ENCODE results near the gene AOPEP.

AOPEP gene

DNA sequence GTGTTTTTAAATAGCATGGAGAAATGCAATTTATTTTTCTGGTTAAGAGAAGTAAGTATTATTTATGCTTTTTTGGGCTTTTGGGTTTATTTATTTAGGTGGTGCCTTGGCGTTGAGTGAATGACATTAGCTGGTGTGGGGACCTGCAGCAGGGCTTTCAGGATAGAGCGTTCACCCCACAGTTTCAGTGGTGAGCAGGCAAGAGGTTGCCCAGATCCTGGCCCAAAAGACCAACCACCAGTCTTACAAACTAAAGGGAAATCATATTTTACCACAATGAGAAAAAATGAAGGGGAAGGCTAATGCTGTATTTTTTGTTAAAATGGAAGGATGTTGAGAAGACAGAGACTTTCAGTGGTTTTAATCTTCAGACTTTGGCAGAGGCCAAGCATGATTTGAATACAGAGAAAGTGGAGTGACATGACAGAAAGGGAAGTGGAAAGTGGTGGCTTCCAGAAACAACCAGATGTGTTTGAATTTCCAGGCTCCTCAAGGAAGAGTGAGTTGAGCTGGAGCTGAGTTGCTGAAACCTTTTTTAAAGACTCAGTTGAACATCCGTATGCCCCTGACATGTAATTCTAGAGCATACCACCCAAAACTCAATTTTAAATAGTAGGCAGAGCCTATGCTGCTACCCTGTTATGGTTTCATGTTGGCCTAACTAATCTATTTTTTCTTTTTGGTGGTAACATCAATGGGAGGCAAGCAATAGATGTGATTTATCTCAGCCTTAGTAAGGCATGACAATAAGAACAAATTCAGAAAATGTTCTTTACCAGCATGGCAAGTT lies 94.8 kb downstream of the AOPEP start:
- TF ChIP-seq, protein P1, sequence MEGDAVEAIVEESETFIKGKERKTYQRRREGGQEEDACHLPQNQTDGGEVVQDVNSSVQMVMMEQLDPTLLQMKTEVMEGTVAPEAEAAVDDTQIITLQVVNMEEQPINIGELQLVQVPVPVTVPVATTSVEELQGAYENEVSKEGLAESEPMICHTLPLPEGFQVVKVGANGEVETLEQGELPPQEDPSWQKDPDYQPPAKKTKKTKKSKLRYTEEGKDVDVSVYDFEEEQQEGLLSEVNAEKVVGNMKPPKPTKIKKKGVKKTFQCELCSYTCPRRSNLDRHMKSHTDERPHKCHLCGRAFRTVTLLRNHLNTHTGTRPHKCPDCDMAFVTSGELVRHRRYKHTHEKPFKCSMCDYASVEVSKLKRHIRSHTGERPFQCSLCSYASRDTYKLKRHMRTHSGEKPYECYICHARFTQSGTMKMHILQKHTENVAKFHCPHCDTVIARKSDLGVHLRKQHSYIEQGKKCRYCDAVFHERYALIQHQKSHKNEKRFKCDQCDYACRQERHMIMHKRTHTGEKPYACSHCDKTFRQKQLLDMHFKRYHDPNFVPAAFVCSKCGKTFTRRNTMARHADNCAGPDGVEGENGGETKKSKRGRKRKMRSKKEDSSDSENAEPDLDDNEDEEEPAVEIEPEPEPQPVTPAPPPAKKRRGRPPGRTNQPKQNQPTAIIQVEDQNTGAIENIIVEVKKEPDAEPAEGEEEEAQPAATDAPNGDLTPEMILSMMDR (IDR thresholded peaks at IDR 0.05; ENCODE audit: low read depth, low read length), result no peak
- H3K4me3 ChIP-seq (ENCODE audit: low read depth, low read length), result no peak overlapping the region

DNA sequence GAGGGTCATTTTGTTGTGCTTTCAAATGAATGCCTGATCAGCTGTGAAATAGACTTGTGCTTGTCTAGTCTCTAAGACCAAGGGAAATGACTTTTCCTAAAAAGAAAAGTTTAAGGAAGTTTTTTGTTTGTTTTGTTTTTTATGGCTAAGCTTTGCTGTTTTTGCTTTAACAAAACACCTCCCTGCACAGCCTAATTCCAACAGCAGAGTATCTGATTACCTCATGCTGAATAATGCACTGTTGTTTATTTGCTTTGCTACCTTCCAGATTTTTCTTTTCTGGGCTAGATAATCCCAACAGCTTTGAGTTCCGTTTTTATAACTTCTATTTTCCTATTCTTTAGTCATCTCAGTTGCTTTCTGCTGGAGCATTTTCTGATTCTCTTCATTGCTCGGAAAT lies 95.8 kb downstream of the AOPEP start:
- H3K4me3 ChIP-seq (ENCODE audit: low read depth, low read length), result no peak overlapping the region
- TF ChIP-seq, protein P1 (IDR thresholded peaks at IDR 0.05; ENCODE audit: low read depth, low read length), result no peak

DNA sequence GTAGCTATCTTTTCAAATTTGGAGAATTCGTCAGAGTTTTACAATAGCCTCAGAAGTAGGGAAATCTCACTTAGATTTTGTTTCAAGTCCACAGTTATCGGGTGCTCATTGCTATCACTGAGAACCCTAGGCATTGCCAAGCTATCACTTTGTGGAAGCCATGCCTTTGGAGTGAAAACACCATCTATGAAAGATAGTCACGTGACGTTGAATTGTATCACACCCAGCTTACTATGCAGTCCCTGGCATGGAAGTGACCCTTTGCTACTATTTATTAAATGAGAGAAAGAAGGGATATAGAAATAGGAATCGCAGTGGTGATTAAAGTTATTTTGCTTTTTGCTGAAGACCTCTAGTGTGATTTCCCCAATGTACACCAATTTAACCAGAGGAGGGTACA lies 97.2 kb downstream of the AOPEP start:
- TF ChIP-seq, protein P1 (IDR thresholded peaks at IDR 0.05; ENCODE audit: low read depth, low read length), result no peak

DNA sequence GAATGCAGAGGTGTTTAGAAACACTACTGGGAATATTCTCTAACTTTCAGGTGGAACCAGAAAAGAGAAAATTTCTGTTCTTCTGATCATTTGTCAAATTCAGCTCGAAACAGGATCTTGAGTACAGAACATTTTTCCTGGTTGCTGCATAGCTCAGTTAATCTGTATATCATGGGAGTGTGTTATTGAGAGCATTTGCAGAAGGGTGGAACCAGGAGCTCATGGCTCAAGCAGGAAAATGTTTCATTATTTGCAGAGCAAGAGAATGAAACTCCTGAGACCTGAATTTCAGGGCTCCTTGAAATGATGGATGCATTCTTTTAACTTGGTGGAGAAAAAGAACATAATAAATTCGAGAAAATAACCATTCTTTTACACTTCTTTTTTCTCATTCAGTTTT lies 97.9 kb downstream of the AOPEP start:
- TF ChIP-seq, protein P1 (IDR thresholded peaks at IDR 0.05; ENCODE audit: low read depth, low read length), result no peak
- H3K4me3 ChIP-seq (ENCODE audit: low read depth, low read length), result no peak overlapping the region

More for the DNA sequence above, 97.2 kb downstream of the AOPEP start:
- H3K4me3 ChIP-seq (ENCODE audit: low read depth, low read length), result no peak overlapping the region

DNA sequence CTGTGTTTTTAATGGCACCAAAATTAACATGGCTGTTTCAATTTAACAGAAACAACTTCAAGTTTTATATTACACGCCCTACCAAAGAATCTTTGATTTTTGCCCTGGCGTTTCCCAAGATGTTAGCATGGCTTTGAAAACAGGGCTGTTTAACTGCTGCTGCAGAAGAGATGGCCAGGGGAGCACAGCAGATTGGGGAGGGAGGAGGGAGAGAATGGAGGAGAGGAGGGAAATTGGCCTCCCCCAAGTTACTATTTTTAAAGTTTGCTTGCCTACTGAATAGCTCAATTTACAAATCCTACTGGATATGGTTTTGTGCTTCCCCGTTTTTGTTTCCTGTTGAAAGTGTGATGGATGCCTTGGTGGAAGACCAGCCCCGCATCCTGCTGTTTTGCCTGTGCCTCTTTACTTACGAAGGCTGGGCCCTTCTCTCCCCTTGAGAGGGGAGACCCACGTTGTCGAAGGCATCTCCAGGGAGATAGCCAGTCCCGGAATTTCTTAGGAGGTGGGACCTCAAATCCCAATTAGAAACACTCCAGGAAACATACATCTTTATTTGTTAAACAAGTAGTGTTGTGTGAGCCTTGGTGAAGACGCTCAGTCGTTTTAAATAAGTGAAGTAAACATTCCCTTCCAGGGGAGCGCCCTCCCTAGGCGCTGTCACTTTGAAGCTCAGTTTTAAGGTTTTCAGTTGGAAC lies 98.6 kb downstream of the AOPEP start:
- no peak overlapping the region for H3K4me3 ChIP-seq (ENCODE audit: low read depth, low read length)
- TF ChIP-seq, protein P1 (IDR thresholded peaks at IDR 0.05; ENCODE audit: low read depth, low read length), result no peak

DNA sequence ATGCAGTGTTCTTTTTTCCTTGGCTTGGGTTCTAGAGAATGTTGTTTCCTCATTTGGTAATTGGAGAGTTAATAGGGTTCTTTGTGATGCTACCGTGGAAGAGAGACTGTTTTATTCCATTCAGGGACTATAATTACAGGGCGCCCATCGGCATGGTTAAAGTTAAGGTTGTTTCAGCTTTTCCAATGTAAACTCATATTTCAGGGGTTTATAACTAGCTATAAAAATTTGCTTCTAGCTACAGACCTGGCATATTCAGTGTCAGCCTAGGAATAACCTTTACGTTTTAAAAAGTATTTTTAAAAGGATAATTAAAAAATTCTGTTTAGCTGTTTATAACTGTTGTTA lies 99.1 kb downstream of the AOPEP start:
- TF ChIP-seq, protein P1 (IDR thresholded peaks at IDR 0.05; ENCODE audit: low read depth, low read length), result no peak

DNA sequence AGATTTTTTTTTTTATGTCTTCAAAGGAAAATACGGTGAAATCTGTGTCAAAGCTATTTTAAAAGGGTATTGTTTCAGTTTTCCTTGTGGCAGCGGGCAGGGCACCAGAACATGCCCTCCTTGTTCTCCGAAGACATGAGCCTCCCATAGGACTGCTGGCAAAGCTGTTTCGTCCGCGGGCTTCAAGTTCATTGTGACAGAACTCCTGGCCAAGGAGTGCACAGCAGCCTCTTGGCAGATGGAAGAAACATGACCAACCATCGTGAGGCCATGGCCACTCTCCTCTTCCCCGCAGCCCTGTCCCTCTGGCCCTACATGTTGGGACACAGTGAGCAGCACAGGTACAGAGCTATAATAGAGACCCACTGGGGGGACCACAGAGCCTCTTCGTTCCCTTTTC lies 99.5 kb downstream of the AOPEP start:
- TF ChIP-seq, protein P1 (IDR thresholded peaks at IDR 0.05; ENCODE audit: low read depth, low read length), result no peak
- H3K4me3 ChIP-seq (ENCODE audit: low read depth, low read length), result no peak overlapping the region

More for the DNA sequence above, 99.1 kb downstream of the AOPEP start:
- H3K4me3 ChIP-seq (ENCODE audit: low read depth, low read length), result no peak overlapping the region

Measured in WI38 (cell line).